A673 (cell line): ENCODE results near the gene LARGE1. TPM values are rescaled to one million over a fixed set of nuclear protein-coding genes. Genes with fewer than 3 reads are reported as not detected.

Experiments
- BruUV-seq: library from RNA; stranded (reverse); fragments of 400-500 nt; replicated peaks from 2 replicates; lab custom pipeline; 2021; lab: Mats Ljungman, UMichigan
- CTCF ChIA-PET: fragments of 300-600 bp; sonication (Branson Sonifier 250); formaldehyde crosslinking; loops from one replicate; lab custom pipeline; 2022; ENCODE audit warnings: antibody characterized with exemption; lab: Charles Lee
- POLR2A ChIA-PET: fragments of 300-600 bp; sonication (Branson Sonifier 250); formaldehyde crosslinking; loops from one replicate; lab custom pipeline; 2022; ENCODE audit warnings: antibody characterized with exemption; ENCODE audit not compliant: low non-redundant PET; lab: Charles Lee
- DNase-seq: peaks from one replicate; pipeline ENCODE4 v3.0.0-alpha.2; 2015; ENCODE audit warnings: low spot score
- H3K27ac ChIP-seq: fragments of 200-600 bp; sonication (generic); 2 replicates; pipeline ENCODE4 v1.5.1; 2016; ENCODE audit warnings: mixed run types, low read depth, mild to moderate bottlenecking, mixed read lengths, antibody characterized with exemption, low read length; ENCODE audit not compliant: poor library complexity, severe bottlenecking
- H3K27me3 ChIP-seq: fragments of 200-600 bp; sonication (generic); replicated peaks from 2 replicates; pipeline ENCODE4 v1.6.1; 2017; ENCODE audit warnings: mixed run types, low read depth, mild to moderate bottlenecking, mixed read lengths, antibody characterized with exemption, low read length; ENCODE audit not compliant: insufficient read depth, poor library complexity
- H3K36me3 ChIP-seq: fragments of 200-600 bp; sonication (generic); 2 replicates; pipeline ENCODE4 v1.6.1; 2016; ENCODE audit warnings: mixed run types, mild to moderate bottlenecking, mixed read lengths, antibody characterized with exemption, low read length; ENCODE audit not compliant: insufficient read depth, poor library complexity, severe bottlenecking
- H3K4me1 ChIP-seq: fragments of 200-600 bp; sonication (generic); 2 replicates; pipeline ENCODE4 v1.6.1; 2017; ENCODE audit warnings: mixed run types, mild to moderate bottlenecking, mixed read lengths, antibody characterized with exemption, low read length; ENCODE audit not compliant: insufficient read depth, poor library complexity, severe bottlenecking
- H3K4me3 ChIP-seq: fragments of 200-600 bp; sonication (generic); 2 replicates; pipeline ENCODE4 v1.5.1; 2016; ENCODE audit warnings: low read depth, mixed run types, mild to moderate bottlenecking, mixed read lengths, low read length; ENCODE audit not compliant: poor library complexity, severe bottlenecking
- H3K9me3 ChIP-seq: fragments of 200-600 bp; sonication (generic); 2 replicates; pipeline ENCODE4 v1.6.1; 2016; ENCODE audit warnings: mixed run types, low read depth, mild to moderate bottlenecking, mixed read lengths, antibody characterized with exemption, low read length; ENCODE audit not compliant: poor library complexity, severe bottlenecking
- EZH2 ChIP-seq: fragments of 200-600 bp; sonication (generic); IDR thresholded peaks from 2 replicates; pipeline ENCODE4 v1.6.1; 2017; ENCODE audit warnings: borderline replicate concordance, low read depth, mild to moderate bottlenecking, mixed read lengths, antibody characterized with exemption, low read length; ENCODE audit not compliant: poor library complexity, severe bottlenecking
- intact Hi-C: fragments of 100-400 bp; cut with micrococcal nuclease; formaldehyde crosslinking; loops from one replicate; pipeline ENCODE4 v1.10.0; 2022; ENCODE audit not compliant: unreplicated experiment
- total RNA-seq: library from RNA; stranded (reverse); gene quantifications from 2 replicates; pipeline ENCODE4 v1.2.3, GENCODE V29; 2021
- TF ChIP-seq, protein P1 (sequence below): fragments of 300-800, 200-600 bp; sonication (generic); conservative IDR thresholded peaks from 2 replicates; pipeline ENCODE4 v1.5.1; 2017; ENCODE audit warnings: low read depth, mild to moderate bottlenecking, antibody characterized with exemption, low read length, moderate library complexity, mixed read lengths

The LARGE1 gene
- total RNA-seq, 1 experiment from 2014 or later: not detected

DNA sequence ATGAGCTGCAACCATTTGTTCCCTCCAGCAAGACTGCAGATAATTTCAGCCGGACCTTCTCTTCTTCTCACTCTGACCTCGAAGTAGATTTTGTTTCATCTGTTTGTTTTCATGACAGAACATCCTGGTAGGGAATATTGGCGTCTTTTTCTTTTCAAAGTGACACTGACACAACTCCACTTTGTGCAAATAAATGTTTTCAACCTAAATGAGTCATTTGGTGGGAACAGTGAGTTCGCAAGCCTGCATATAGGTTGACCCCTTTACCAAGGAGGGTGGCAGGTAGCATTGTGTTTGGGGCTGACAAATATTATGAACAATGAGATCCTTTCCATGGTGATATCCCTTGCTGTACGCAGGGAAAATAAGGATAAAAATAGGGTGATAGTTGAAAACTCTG lies 55.0 kb downstream of the LARGE1 start:
- DNase-seq: no peak
- no peak overlapping the region for H3K27ac ChIP-seq
- intact Hi-C loops: no loop called here
- peaks cover 15% of the 10 kb centered on the region for H3K9me3 ChIP-seq
- H3K36me3 ChIP-seq: no peaks in the 10 kb centered on the region
- H3K27me3 ChIP-seq: no peaks in the 10 kb centered on the region
- no peaks in the 10 kb centered on the region for H3K4me1 ChIP-seq
- TF ChIP-seq, protein P1, sequence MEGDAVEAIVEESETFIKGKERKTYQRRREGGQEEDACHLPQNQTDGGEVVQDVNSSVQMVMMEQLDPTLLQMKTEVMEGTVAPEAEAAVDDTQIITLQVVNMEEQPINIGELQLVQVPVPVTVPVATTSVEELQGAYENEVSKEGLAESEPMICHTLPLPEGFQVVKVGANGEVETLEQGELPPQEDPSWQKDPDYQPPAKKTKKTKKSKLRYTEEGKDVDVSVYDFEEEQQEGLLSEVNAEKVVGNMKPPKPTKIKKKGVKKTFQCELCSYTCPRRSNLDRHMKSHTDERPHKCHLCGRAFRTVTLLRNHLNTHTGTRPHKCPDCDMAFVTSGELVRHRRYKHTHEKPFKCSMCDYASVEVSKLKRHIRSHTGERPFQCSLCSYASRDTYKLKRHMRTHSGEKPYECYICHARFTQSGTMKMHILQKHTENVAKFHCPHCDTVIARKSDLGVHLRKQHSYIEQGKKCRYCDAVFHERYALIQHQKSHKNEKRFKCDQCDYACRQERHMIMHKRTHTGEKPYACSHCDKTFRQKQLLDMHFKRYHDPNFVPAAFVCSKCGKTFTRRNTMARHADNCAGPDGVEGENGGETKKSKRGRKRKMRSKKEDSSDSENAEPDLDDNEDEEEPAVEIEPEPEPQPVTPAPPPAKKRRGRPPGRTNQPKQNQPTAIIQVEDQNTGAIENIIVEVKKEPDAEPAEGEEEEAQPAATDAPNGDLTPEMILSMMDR: no peak
- TF ChIP-seq EZH2: no peak
- ChIA-PET POLR2A (no interaction called here), CTCF (no interaction called here)
- no TSS peak for BruUV-seq
- H3K4me3 ChIP-seq: no peak overlapping the region

DNA sequence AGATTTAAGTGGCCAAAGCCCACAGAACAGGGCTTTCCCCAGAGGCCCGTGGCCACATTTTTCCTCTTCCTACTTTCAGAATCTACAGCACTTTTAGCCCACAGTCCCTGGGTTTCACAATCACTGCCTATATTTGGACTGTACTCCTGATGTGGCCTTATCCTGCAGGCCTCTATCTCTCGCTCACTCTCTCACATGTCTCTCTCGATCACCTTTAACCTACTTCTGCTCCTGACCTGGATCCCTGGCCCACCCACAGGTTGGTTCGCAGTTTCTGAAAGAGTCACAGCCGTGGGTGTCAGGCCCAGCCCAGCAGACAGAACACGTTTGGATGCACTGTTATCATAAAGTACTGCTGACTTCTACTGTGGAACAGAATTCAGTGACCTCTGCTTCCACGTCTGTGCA lies 55.5 kb downstream of the LARGE1 start:
- no peaks in the 10 kb centered on the region for H3K27me3 ChIP-seq
- ChIA-PET CTCF (no interaction called here), POLR2A (no interaction called here)
- no TSS peak for BruUV-seq
- DNase-seq: no peak
- intact Hi-C loops: no loop called here
- H3K4me1 ChIP-seq: no peaks in the 10 kb centered on the region
- H3K9me3 ChIP-seq: peaks cover 16% of the 10 kb centered on the region
- no peak overlapping the region for H3K4me3 ChIP-seq
- no peak overlapping the region for H3K27ac ChIP-seq
- H3K36me3 ChIP-seq: no peaks in the 10 kb centered on the region
- no peak for TF ChIP-seq EZH2
- TF ChIP-seq, protein P1: no peak

GRCh38 chr22:33861216-33861875 lies 58.9 kb downstream of the LARGE1 start:
- no peak overlapping the region for H3K27ac ChIP-seq
- H3K4me1 ChIP-seq: no peaks in the 10 kb centered on the region
- ChIA-PET CTCF (no interaction called here), POLR2A (no interaction called here)
- no peaks in the 10 kb centered on the region for H3K36me3 ChIP-seq
- H3K9me3 ChIP-seq: peaks cover 13% of the 10 kb centered on the region
- intact Hi-C loops: no loop called here
- BruUV-seq: no TSS peak
- no peak overlapping the region for H3K4me3 ChIP-seq
- no peaks in the 10 kb centered on the region for H3K27me3 ChIP-seq
- TF ChIP-seq EZH2: no peak
- TF ChIP-seq, protein P1: no peak
- no peak for DNase-seq
